NCI-H2081 treated with DMSO at 0.1 percent for 48 hours (cell line): ENCODE measurements around the gene MARCKS.
A peak's percentile ranks its signal among the peaks of the same experiment; 100 is the strongest.

ENCODE experiments used
- DNase-seq: peaks from one replicate; lab custom pipeline; 2025; lab: John Stamatoyannopoulos, UW

MARCKS gene

GRCh38 chr6:113856625-113857555 is at the start of gene MARCKS:
MARCKS (plus strand) TSS chr6:113857345; CDS start chr6:113857746, 401 bp downstream.
- peak; percentile 83 for DNase-seq

GRCh38 chr6:113809826-113810225 is 47.3 kb upstream of the MARCKS start:
- no peak for DNase-seq

- no peak for DNase-seq
These were observed 44.0 kb upstream of the MARCKS start for GRCh38 chr6:113813142-113813541.

GRCh38 chr6:113818578-113818977 is 38.6 kb upstream of the MARCKS start:
- DNase-seq: no peak

GRCh38 chr6:113819169-113819830 is 37.8 kb upstream of the MARCKS start:
- no peak for DNase-seq

GRCh38 chr6:113820761-113821160 is 36.4 kb upstream of the MARCKS start:
- DNase-seq: no peak

GRCh38 chr6:113821445-113821844 is 35.7 kb upstream of the MARCKS start:
- DNase-seq: no peak

- DNase-seq: no peak
These were observed 33.2 kb upstream of the MARCKS start for GRCh38 chr6:113823916-113824315.

- no peak for DNase-seq
These were observed 32.7 kb upstream of the MARCKS start for GRCh38 chr6:113824411-113824810.

- no peak for DNase-seq
These were observed 32.3 kb upstream of the MARCKS start for GRCh38 chr6:113824866-113825265.

- DNase-seq: no peak
These were observed 31.4 kb upstream of the MARCKS start for GRCh38 chr6:113825781-113826180.

- no peak for DNase-seq
These were observed 28.0 kb upstream of the MARCKS start for GRCh38 chr6:113828984-113829695.

GRCh38 chr6:113829696-113830045 is 27.5 kb upstream of the MARCKS start:
- DNase-seq: no peak

- no peak for DNase-seq
These were observed 27.0 kb upstream of the MARCKS start for GRCh38 chr6:113830140-113830539.

- no peak for DNase-seq
These were observed 23.6 kb upstream of the MARCKS start for GRCh38 chr6:113833537-113833936.

GRCh38 chr6:113837170-113837569 is 20.0 kb upstream of the MARCKS start:
- DNase-seq: no peak

GRCh38 chr6:113842165-113842564 is 15.0 kb upstream of the MARCKS start:
- DNase-seq: no peak

- no peak for DNase-seq
These were observed 13.6 kb upstream of the MARCKS start for GRCh38 chr6:113843500-113844073.

GRCh38 chr6:113846577-113846976 is 10.6 kb upstream of the MARCKS start:
- DNase-seq: no peak

GRCh38 chr6:113847447-113847846 is 9.7 kb upstream of the MARCKS start:
- DNase-seq: no peak

GRCh38 chr6:113848280-113848679 is 8.9 kb upstream of the MARCKS start:
- no peak for DNase-seq

GRCh38 chr6:113848811-113849210 is 8.3 kb upstream of the MARCKS start:
- no peak for DNase-seq
